HG02678 (cell line): Measurements from ENCODE around the gene TAS2R3.

Experiments
- ATAC-seq: cut with Tn5 transposase; IDR thresholded peaks from one replicate; pipeline ENCODE4 v1.9.1; 2021; ENCODE audit warnings: mild to moderate bottlenecking, moderate library complexity; ENCODE audit not compliant: unreplicated experiment

Gene TAS2R3

DNA sequence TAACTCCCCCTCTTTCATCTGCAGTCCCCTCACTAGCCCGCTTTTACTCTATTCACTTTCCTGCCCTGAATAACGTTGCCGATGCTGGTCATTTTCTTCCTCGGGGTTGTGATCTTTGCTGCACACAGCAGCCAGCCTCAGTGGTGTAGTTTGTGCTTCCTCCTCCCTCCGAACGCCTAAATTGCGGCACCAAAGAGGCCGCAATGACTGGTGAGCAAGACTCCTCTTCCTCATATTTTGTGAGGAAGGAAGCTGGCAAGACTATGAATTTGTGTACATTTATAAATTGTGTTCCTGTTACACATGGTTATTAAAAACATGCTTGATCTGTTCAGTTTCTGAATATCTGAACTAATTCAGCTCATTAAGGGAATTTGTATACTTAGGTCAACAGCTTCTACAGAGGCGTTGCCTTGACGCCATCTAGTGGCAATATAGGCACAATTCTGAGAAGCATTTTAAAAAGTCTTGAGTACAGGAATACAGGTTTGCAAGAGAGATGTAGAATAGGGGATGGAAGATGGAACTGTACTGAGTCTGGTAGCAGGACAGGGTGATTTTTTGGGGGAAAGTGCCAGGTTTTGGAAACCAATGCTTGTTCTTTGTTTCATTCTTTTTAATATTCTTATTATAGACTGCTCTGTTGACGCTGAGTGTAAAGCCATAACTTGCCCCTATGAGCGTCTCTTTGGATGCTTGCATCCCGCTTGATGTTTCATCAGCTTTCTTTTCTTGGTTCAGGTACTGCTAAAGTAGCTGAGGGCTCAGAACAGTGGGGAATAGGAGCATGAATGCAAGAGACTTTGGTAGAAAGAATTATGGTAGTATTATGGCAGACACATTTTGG is 22.0 kb downstream of the TAS2R3 start:
- peak; percentile 73 for ATAC-seq

DNA sequence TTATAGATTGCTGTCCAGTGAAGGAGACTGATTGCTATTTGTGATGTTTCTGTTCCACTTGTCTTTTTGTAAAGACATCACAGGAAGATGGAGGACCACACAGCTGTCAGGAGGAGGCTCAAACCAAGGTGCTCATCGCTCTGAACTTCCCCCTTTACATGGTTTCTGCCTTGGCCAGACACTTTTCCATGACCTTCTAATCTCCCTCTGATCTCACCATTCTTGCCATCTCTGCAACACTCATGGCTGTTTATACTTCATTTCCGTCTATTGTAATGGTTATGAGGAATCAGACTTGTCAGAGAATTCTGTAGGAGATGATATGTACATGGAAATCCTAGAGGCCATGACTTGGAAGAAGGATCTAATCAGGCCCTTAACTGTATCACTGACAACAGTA is 24.4 kb downstream of the TAS2R3 start:
- no peak for ATAC-seq

- no peak for ATAC-seq
Measured at GRCh38 chr7:141789917-141790316, 26.0 kb downstream of the TAS2R3 start, which contains the start of gene TAS2R5. TSS of gene TAS2R5 (plus strand) at chr7:141790217. CDS start at chr7:141790362, 145 bp downstream.

- ATAC-seq = no peak
Measured at GRCh38 chr7:141792526-141792925, 28.6 kb downstream of the TAS2R3 start.
